ENCODE results near the gene NUMA1. TPM values are rescaled to one million over a fixed set of nuclear protein-coding genes. Genes with fewer than 3 reads are reported as not detected.

The NUMA1 gene
- total and polyA plus RNA-seq, 9 of the 15 experiments (the other 6 are each of a cell fraction or from before 2014, with no cell fraction given), result 4.1 to 104 (median 51.2) TPM

GRCh38 chr11:72114570-72114969 is 34.2 kb upstream of the NUMA1 start:
- DNase-seq (ENCODE audit: extremely low read depth in 1 of 4, low spot score in 3 of 4) (no peak), ATAC-seq (no peak), FAIRE-seq (no peak)
- no peaks in the 10 kb centered on the region for H4K20me1 ChIP-seq (replicated peaks; ENCODE audit: control insufficient read depth, insufficient read depth, low read length)
- no peak overlapping the region for H3K9ac ChIP-seq (ENCODE audit: insufficient read depth in 1 of 2, low read depth in 2 of 2, low read length in 2 of 2)
- H3K4me3 ChIP-seq, result no peak overlapping the region
- no peak overlapping the region for H3K27ac ChIP-seq (ENCODE audit: extremely low read depth, low read depth, low read length)
- no peaks in the 10 kb centered on the region for H3K27me3 ChIP-seq (ENCODE audit: control insufficient read depth in 2 of 2, insufficient read depth in 2 of 2, low read length in 2 of 2)
- in situ Hi-C loops (cut with MboI), result no loop called here
- WGBS (ENCODE audit: insufficient coverage, low coverage, missing lambda C conversion rate), result 83% methylated on average over 1 of the region's 1 CpG
- TF ChIP-seq ZNF174 (CRISPR knock-in tag; IDR thresholded peaks at IDR 0.05), result no peak
- no peak for TF ChIP-seq ZNF766 (CRISPR knock-in tag; conservative IDR thresholded peaks at IDR 0.05)
- peak in 1 of 2 experiments; percentile 39; a peak in 1 of 4 replicates for TF ChIP-seq ZNF639 (CRISPR knock-in tag; conservative IDR thresholded peaks at IDR 0.05 in 1 of 2, IDR thresholded peaks at IDR 0.05 in 1 of 2)
- CTCF ChIA-PET (ENCODE audit: low intra/inter-chr PET ratio), result no interaction called here
- no peaks in the 10 kb centered on the region for H3K9me3 ChIP-seq (replicated peaks; ENCODE audit: control insufficient read depth, insufficient read depth, low read depth, low read length)
- H2AFZ ChIP-seq (ENCODE audit: low read depth, low read length), result peak overlapping the region; percentile 56; the same call in 1 of the 2 replicates
- no peaks in the 10 kb centered on the region for H3K9me1 ChIP-seq (ENCODE audit: control insufficient read depth, insufficient read depth, low read length)
- peaks cover 3% of the 10 kb centered on the region; the same call in 1 of the 3 replicates for H3K79me2 ChIP-seq (ENCODE audit: control insufficient read depth, insufficient read depth, low read length)
- peaks cover 20 to 42% of the 10 kb centered on the region in 2 experiments for H3K4me1 ChIP-seq (replicated peaks in 1 of 2; ENCODE audit: control insufficient read depth in 2 of 2, insufficient read depth in 2 of 2, low read length in 2 of 2)
- no TSS peak for BruUV-seq (replicated peaks)
- peaks cover 10% of the 10 kb centered on the region; the same call in 2 of the 3 replicates for H3K36me3 ChIP-seq (ENCODE audit: control insufficient read depth, insufficient read depth, low read length)
- intact Hi-C loops (cut with micrococcal nuclease), result no loop called here
- H3K4me2 ChIP-seq (ENCODE audit: insufficient read depth, low read length), result no peak overlapping the region
- POLR2A ChIA-PET, result no interaction called here

Data from K562 (cell line).